ENCODE results near the gene LSAMP. TPM values are rescaled to one million over a fixed set of nuclear protein-coding genes. Genes with fewer than 3 reads are reported as not detected.

LSAMP gene
- total and polyA plus RNA-seq, 2 of the 8 experiments (the other 6 are each of a cell fraction or from before 2014, with no cell fraction given) = 1.8 to 5.7 TPM

GRCh38 chr3:115960799-115961198, 484.5 kb downstream of the LSAMP start:
- no peaks in the 10 kb centered on the region for H3K79me1 ChIP-seq (ENCODE audit: low read depth, low read length)
- no peak overlapping the region for H2BK12ac ChIP-seq (ENCODE audit: low read depth, low read length)
- H3K4ac ChIP-seq (replicated peaks; ENCODE audit: insufficient read length, low read depth, low read length) = no peak overlapping the region
- FAIRE-seq (no peak), DNase-seq (ENCODE audit: low read depth in 1 of 2, low spot score in 2 of 2) (no peak)
- no peaks in the 10 kb centered on the region for H3K4me1 ChIP-seq (replicated peaks in 1 of 4; ENCODE audit: control insufficient read depth in 3 of 4, insufficient read depth in 4 of 4, low read length in 3 of 4)
- H3K27me3 ChIP-seq (replicated peaks in 1 of 4; ENCODE audit: control insufficient read depth in 3 of 4, extremely low read depth in 1 of 4, insufficient read depth in 3 of 4, low read length in 3 of 4) = no peaks in the 10 kb centered on the region
- no peak overlapping the region for H2AK5ac ChIP-seq (ENCODE audit: low read depth, low read length)
- no peak overlapping the region for H2AFZ ChIP-seq (ENCODE audit: low read length)
- no peak overlapping the region for H3K9ac ChIP-seq (replicated peaks in 1 of 4; ENCODE audit: extremely low read depth in 1 of 4, low read depth in 3 of 4, low read length in 3 of 4)
- H3K79me2 ChIP-seq (ENCODE audit: control insufficient read depth in 1 of 2, insufficient read depth in 2 of 2, low read length in 2 of 2) = no peaks in the 10 kb centered on the region
- CTCF ChIA-PET (ENCODE audit: partially characterized antibody) = interaction anchor here (0.6 to 3.9 kb wide), 5 partner anchors 24 to 125 kb away, joined by 3 to 17 read pairs (median 3); no protein-coding TSS in a partner anchor
- H3K56ac ChIP-seq (replicated peaks; ENCODE audit: insufficient read length, low read depth, low read length) = no peak overlapping the region
- H2BK15ac ChIP-seq (ENCODE audit: low read length) = no peak overlapping the region
- 74% methylated on average over 5 of the region's 5 CpGs; no CpG with 5 or more reads in 1 of the 2 experiments for WGBS, 2 experiments (ENCODE audit: extremely low coverage in 1 of 2, insufficient coverage in 1 of 2, insufficient read length in 1 of 2, insufficient replicate concordance in 2 of 2, low coverage in 1 of 2, low lambda C conversion rate in 2 of 2, missing lambda C conversion rate in 1 of 2)
- no peaks in the 10 kb centered on the region for H3K36me3 ChIP-seq (ENCODE audit: control insufficient read depth in 2 of 4, insufficient read depth in 4 of 4, low read length in 3 of 4)
- no peaks in the 10 kb centered on the region for H4K20me1 ChIP-seq (replicated peaks in 1 of 2; ENCODE audit: control insufficient read depth in 1 of 2, insufficient read depth in 2 of 2, low read length in 2 of 2)
- H4K8ac ChIP-seq (ENCODE audit: extremely low read depth, insufficient read depth, low read length) = no peak overlapping the region
- no peak overlapping the region for H3K14ac ChIP-seq (ENCODE audit: insufficient read length)
- no peak overlapping the region for H2BK20ac ChIP-seq (ENCODE audit: low read length)
- H3K27ac ChIP-seq (ENCODE audit: low read depth, low read length) = no peak overlapping the region
- POLR2A ChIA-PET (ENCODE audit: partially characterized antibody) = no interaction called here
- no peak overlapping the region for H2BK5ac ChIP-seq (ENCODE audit: low read depth, low read length)
- H2BK120ac ChIP-seq (replicated peaks; ENCODE audit: low read depth, low read length) = no peak overlapping the region
- H4K91ac ChIP-seq (replicated peaks; ENCODE audit: insufficient read length, low read length) = no peak overlapping the region
- no peak overlapping the region for H3K18ac ChIP-seq (ENCODE audit: extremely low read depth, low read length)
- no peak overlapping the region for H3K23ac ChIP-seq (ENCODE audit: insufficient read length)
- H4K5ac ChIP-seq (ENCODE audit: insufficient read length, low read depth, low read length) = no peak overlapping the region
- no peaks in the 10 kb centered on the region for H3K9me3 ChIP-seq (ENCODE audit: insufficient read depth in 2 of 2, low read depth in 1 of 2, low read length in 1 of 2)
- H3K4me2 ChIP-seq (ENCODE audit: insufficient read depth in 1 of 2, low read depth in 2 of 2, low read length in 2 of 2) = no peak overlapping the region
- no peaks in the 10 kb centered on the region for H3K23me2 ChIP-seq (ENCODE audit: low read depth, low read length)
- H3K4me3 ChIP-seq (ENCODE audit: extremely low read depth in 1 of 4, insufficient read depth in 2 of 4, low read depth in 3 of 4, low read length in 4 of 4) = no peak overlapping the region
- TF ChIP-seq, protein P1, sequence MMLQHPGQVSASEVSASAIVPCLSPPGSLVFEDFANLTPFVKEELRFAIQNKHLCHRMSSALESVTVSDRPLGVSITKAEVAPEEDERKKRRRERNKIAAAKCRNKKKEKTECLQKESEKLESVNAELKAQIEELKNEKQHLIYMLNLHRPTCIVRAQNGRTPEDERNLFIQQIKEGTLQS (IDR thresholded peaks at IDR 0.05; ENCODE audit: insufficient read depth, low read depth, low read length) = no peak
- TF ChIP-seq RBBP5 (IDR thresholded peaks at IDR 0.05; ENCODE audit: borderline replicate concordance, low read depth, low read length) (no peak), YY1 (IDR thresholded peaks at IDR 0.05; ENCODE audit: low read depth, low read length) (no peak), SIRT6 (IDR thresholded peaks at IDR 0.05; ENCODE audit: low read length) (no peak), RXRA (IDR thresholded peaks at IDR 0.05; ENCODE audit: insufficient read depth, low read depth, low read length) (no peak), CTCF (IDR thresholded peaks at IDR 0.05; ENCODE audit: control extremely low read depth in 1 of 3, insufficient read depth in 1 of 3, low read depth in 1 of 3, low read length in 3 of 3) (no peak), BCL11A (IDR thresholded peaks at IDR 0.05; ENCODE audit: low read depth in 2 of 2, low read length in 2 of 2) (no peak), E2F6 (IDR thresholded peaks at IDR 0.05) (no peak), FOSL1 (IDR thresholded peaks at IDR 0.05; ENCODE audit: insufficient read depth, low read depth, low read length) (no peak), JUN (IDR thresholded peaks at IDR 0.05; ENCODE audit: low read depth, low read length) (no peak)

Data from H1 (cell line).